Stimulated activated naive CD8-positive, alpha-beta T cell treated with anti-CD3 and anti-CD28 coated beads, Interleukin-15, amount 100 ng/mL, for 72 hours (primary cell): ENCODE measurements around the gene ADGRB2.
A peak's percentile ranks its signal among the peaks of the same experiment; 100 is the strongest.

Experiments used
- ATAC-seq: fragments of 150-1000 bp; cut with Tn5 transposase; 2 replicates; pipeline ENCODE4 v1.10.0; 2021; ENCODE audit warnings: mild to moderate bottlenecking, moderate library complexity
- DNase-seq, 2 donors: peaks; one replicate each; pipeline ENCODE4 v3.0.0; 2021 to 2022
- H3K27ac Mint-ChIP-seq, 2 donors: one replicate each; pipeline ENCODE4 v1.8.0; 2022; ENCODE audit warnings: mild to moderate bottlenecking in 2 of 2, mixed read lengths in 2 of 2, moderate library complexity in 2 of 2
- H3K27me3 Mint-ChIP-seq: one replicate; pipeline ENCODE4 v1.8.0; 2022; ENCODE audit warnings: mixed read lengths
- H3K4me1 Mint-ChIP-seq: one replicate; pipeline ENCODE4 v1.8.0; 2022; ENCODE audit warnings: mild to moderate bottlenecking, mixed read lengths
- H3K4me3 Mint-ChIP-seq, 2 donors: one replicate each; pipeline ENCODE4 v1.8.0; 2022; ENCODE audit warnings: mild to moderate bottlenecking in 2 of 2, mixed read lengths in 2 of 2, moderate library complexity in 1 of 2
- H3K9me3 Mint-ChIP-seq, 2 donors: one replicate each; pipeline ENCODE4 v1.8.0; 2022; ENCODE audit warnings: mixed read lengths in 2 of 2

Gene ADGRB2

GRCh38 chr1:31701091-31701736 lies 62.9 kb downstream of the ADGRB2 start:
- Mint-ChIP-seq H3K4me3 (no peak overlapping the region), H3K4me1 (peaks cover 44% of the 10 kb centered on the region), H3K27ac (no peak overlapping the region), H3K27me3 (peaks cover 32% of the 10 kb centered on the region), H3K9me3 (no peaks in the 10 kb centered on the region)
- ATAC-seq (no peak), DNase-seq (peak in 1 of 2 donors; percentile 31)

GRCh38 chr1:31700468-31701090 lies 63.6 kb downstream of the ADGRB2 start:
- H3K27me3 Mint-ChIP-seq = peaks cover 28% of the 10 kb centered on the region
- H3K9me3 Mint-ChIP-seq = no peaks in the 10 kb centered on the region
- no peak overlapping the region for H3K4me3 Mint-ChIP-seq
- DNase-seq (no peak), ATAC-seq (no peak)
- H3K27ac Mint-ChIP-seq = no peak overlapping the region
- peaks cover 38% of the 10 kb centered on the region for H3K4me1 Mint-ChIP-seq

- Mint-ChIP-seq H3K4me1 (peaks cover 27% of the 10 kb centered on the region), H3K9me3 (no peaks in the 10 kb centered on the region), H3K4me3 (no peak overlapping the region), H3K27ac (peak overlapping the region in 1 of 2 donors; percentile 92), H3K27me3 (peaks cover 16% of the 10 kb centered on the region)
- DNase-seq = peak in 1 of 2 donors; percentile 27
- ATAC-seq = peak; percentile 49
Measured at GRCh38 chr1:31699341-31699891, 64.7 kb downstream of the ADGRB2 start.

DNA sequence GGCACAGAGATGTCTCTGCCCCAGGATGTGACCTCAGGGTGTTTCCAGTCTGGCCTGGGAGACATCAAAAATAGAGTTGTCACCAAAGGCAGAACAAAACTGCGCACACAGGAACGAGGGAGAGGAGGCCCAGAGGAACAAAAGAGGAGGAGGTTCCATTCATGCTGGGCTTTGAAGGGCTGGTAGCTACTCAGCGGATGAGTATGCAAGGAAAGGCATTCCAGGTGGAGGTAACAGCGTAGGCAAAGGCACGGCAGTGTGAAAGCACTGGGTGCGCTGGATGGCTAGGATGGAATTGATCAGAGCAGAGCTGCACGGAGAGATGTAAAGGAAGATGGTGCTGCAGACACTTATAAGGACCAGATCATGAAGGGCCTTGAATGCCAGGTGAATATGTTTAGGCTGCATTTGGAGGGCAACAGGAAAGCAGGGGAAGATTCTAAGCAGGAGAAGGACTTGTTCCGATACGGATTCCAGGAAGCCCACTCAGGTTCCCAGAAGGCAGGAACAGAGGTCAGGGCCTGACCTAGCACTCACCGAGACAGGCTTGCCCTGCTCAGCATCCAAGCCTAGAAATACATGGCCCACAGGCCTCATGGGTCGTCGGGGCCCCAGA lies 66.7 kb downstream of the ADGRB2 start:
- ATAC-seq (no peak), DNase-seq (no peak)
- Mint-ChIP-seq H3K4me3 (no peak overlapping the region), H3K4me1 (peaks cover 25% of the 10 kb centered on the region), H3K27ac (peak overlapping the region in 1 of 2 donors; percentile 59), H3K9me3 (no peaks in the 10 kb centered on the region), H3K27me3 (no peaks in the 10 kb centered on the region)

DNA sequence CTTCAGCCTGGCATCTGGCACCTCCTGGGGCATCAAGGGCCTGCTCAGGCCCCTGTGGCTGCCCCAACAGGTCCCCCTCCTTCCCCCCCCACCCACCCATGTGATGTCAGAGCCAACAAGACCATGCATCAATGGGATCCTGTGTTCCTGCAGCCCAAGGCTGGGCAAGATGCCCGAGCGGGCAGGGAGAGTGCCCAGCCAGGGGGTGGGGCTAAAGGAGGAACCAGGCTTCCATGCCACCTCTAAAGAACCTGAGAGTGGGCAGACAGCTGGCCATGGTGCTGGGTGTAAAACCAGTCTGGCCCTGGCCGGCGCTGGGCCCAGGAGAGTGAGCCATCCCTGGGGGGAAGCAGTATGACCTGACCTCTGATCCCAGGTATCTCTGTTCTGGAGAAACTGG lies 67.9 kb downstream of the ADGRB2 start:
- H3K9me3 Mint-ChIP-seq = no peaks in the 10 kb centered on the region
- DNase-seq (no peak), ATAC-seq (no peak)
- no peaks in the 10 kb centered on the region for H3K27me3 Mint-ChIP-seq
- H3K27ac Mint-ChIP-seq = no peak overlapping the region
- H3K4me3 Mint-ChIP-seq = no peak overlapping the region
- peaks cover 23% of the 10 kb centered on the region for H3K4me1 Mint-ChIP-seq

GRCh38 chr1:31695327-31695726 lies 68.8 kb downstream of the ADGRB2 start:
- DNase-seq (no peak), ATAC-seq (no peak)
- H3K4me3 Mint-ChIP-seq = no peak overlapping the region
- no peaks in the 10 kb centered on the region for H3K9me3 Mint-ChIP-seq
- peaks cover 14% of the 10 kb centered on the region for H3K4me1 Mint-ChIP-seq
- peak overlapping the region in 1 of 2 donors; percentile 74 for H3K27ac Mint-ChIP-seq
- H3K27me3 Mint-ChIP-seq = no peaks in the 10 kb centered on the region

- peaks cover 12% of the 10 kb centered on the region for H3K4me1 Mint-ChIP-seq
- H3K27ac Mint-ChIP-seq = peak overlapping the region in 1 of 2 donors; percentile 74
- H3K27me3 Mint-ChIP-seq = no peaks in the 10 kb centered on the region
- DNase-seq (no peak), ATAC-seq (no peak)
- no peak overlapping the region for H3K4me3 Mint-ChIP-seq
- H3K9me3 Mint-ChIP-seq = no peaks in the 10 kb centered on the region
Measured at GRCh38 chr1:31694964-31695313, 69.2 kb downstream of the ADGRB2 start.

GRCh38 chr1:31694069-31694963 lies 69.8 kb downstream of the ADGRB2 start:
- no peak overlapping the region for H3K4me3 Mint-ChIP-seq
- ATAC-seq (no peak), DNase-seq (no peak)
- no peaks in the 10 kb centered on the region for H3K9me3 Mint-ChIP-seq
- H3K27me3 Mint-ChIP-seq = no peaks in the 10 kb centered on the region
- peaks cover 5% of the 10 kb centered on the region for H3K4me1 Mint-ChIP-seq
- no peak overlapping the region for H3K27ac Mint-ChIP-seq

GRCh38 chr1:31693231-31693630 lies 70.9 kb downstream of the ADGRB2 start:
- no peak for DNase-seq

DNA sequence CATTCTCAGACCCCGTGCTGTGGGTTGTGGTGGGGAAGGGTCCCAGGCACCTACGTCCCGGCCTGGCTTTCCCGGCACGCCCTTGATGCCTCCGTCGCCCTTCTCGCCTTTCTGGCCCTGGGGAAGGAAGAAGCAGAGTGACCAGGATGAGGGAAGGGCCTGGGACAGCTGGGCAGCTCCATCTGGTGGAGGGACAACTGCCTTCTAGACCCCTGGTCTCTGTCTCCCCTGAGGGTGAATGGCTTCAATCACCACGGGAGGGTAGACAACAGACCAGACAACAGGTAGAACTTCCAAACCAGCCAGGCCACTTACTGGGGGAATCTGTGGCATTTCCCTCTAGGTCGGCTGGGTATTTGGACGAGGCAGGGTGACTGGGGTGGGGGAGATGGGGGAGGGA lies 72.2 kb downstream of the ADGRB2 start:
- ATAC-seq (no peak), DNase-seq (no peak)
- Mint-ChIP-seq H3K9me3 (no peaks in the 10 kb centered on the region), H3K27ac (no peak overlapping the region), H3K4me3 (no peak overlapping the region), H3K27me3 (no peaks in the 10 kb centered on the region), H3K4me1 (no peaks in the 10 kb centered on the region)

More at GRCh38 chr1:31693231-31693630, 70.9 kb downstream of the ADGRB2 start:
- H3K27ac Mint-ChIP-seq = no peak overlapping the region
- no peaks in the 10 kb centered on the region for H3K4me1 Mint-ChIP-seq
- H3K9me3 Mint-ChIP-seq = no peaks in the 10 kb centered on the region
- H3K4me3 Mint-ChIP-seq = no peak overlapping the region
- no peaks in the 10 kb centered on the region for H3K27me3 Mint-ChIP-seq
- no peak for ATAC-seq

DNA sequence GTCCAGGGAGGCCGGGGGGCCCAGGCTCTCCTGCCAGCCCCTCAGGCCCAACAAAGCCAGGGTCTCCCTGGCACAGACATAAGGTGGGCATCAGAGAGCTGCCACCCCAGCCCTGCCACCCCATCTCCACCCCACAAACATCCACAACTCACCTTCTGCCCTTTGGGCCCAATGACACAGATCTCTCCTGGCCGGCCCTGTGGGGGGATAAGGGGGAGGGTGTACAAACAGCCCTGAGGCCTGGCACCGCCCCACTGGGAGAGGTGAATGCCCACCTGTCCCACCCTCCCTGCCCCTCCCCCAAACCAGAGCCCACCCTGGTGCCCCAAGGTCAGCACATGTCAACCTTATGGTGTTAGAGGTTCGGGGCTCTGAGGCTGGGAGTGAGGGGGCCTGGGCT lies 72.7 kb downstream of the ADGRB2 start:
- peaks cover under 1% of the 10 kb centered on the region for H3K27me3 Mint-ChIP-seq
- H3K27ac Mint-ChIP-seq = no peak overlapping the region
- H3K4me3 Mint-ChIP-seq = no peak overlapping the region
- H3K4me1 Mint-ChIP-seq = no peaks in the 10 kb centered on the region
- ATAC-seq (peak; percentile 26), DNase-seq (no peak)
- no peaks in the 10 kb centered on the region for H3K9me3 Mint-ChIP-seq

DNA sequence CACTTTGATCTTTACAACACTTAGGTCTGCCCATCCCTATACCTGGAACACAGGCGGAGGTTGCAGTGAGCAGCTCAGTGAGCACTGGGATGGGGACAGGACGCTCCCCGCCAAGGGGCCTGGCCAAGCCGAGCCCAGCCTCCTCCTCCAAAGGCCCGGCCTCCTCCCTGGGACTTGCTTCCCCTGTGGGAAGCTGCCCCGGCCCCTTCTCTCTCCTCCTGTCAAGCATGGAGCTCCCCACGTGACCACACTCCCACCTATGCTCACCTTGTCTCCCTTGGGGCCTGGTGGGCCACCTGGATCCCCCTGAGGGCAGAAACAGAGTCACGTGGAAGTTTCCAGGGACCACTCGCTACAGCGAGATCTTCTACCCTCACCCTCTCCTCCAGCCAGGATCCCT lies 73.2 kb downstream of the ADGRB2 start:
- peaks cover 6% of the 10 kb centered on the region for H3K27me3 Mint-ChIP-seq
- DNase-seq (no peak), ATAC-seq (no peak)
- no peak overlapping the region for H3K4me3 Mint-ChIP-seq
- peak overlapping the region in 1 of 2 donors; percentile 34 for H3K27ac Mint-ChIP-seq
- H3K9me3 Mint-ChIP-seq = no peaks in the 10 kb centered on the region
- no peaks in the 10 kb centered on the region for H3K4me1 Mint-ChIP-seq

- no peak overlapping the region for H3K4me3 Mint-ChIP-seq
- no peaks in the 10 kb centered on the region for H3K9me3 Mint-ChIP-seq
- no peaks in the 10 kb centered on the region for H3K4me1 Mint-ChIP-seq
- H3K27ac Mint-ChIP-seq = no peak overlapping the region
- DNase-seq (no peak), ATAC-seq (no peak)
- peaks cover 16% of the 10 kb centered on the region for H3K27me3 Mint-ChIP-seq
Measured at GRCh38 chr1:31689854-31690253, 74.3 kb downstream of the ADGRB2 start.

GRCh38 chr1:31689379-31689778 lies 74.8 kb downstream of the ADGRB2 start:
- Mint-ChIP-seq H3K4me3 (no peak overlapping the region), H3K4me1 (no peaks in the 10 kb centered on the region), H3K9me3 (no peaks in the 10 kb centered on the region), H3K27me3 (peaks cover 16% of the 10 kb centered on the region), H3K27ac (no peak overlapping the region)
- no peak for ATAC-seq
- no peak for DNase-seq

DNA sequence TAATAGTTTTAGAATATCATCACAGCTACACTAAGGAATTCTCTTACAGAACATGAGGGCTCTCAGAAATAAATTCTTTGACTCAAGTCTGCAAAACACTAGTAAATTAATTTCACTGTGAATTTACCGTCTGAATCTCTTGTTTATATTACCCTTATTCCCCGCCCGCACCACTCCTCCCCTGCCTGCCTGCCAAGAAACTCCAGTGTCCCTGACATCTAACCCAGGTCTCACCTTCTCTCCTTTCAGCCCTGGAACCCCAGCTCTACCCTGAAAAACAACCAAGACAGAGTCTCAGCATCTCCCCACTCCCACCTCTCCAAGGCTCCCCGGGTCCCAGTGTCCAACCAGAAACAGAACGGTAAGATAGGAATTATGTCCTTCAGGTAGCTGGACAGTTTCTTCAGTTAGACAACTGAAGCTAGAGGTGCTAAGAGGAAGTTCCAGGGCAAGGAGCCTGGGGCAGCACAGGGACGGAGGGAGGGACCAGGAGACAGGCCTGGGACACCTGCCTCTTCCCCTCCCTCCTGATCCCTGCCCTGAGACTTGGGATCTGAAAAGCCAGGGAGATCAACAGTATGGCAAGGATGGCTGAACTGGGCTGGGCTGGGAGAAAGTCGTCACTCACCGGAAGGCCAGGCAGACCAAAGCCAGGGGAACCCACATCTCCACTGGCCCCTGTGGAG lies 75.8 kb downstream of the ADGRB2 start:
- Mint-ChIP-seq H3K9me3 (no peaks in the 10 kb centered on the region), H3K4me3 (no peak overlapping the region), H3K27me3 (peaks cover 24% of the 10 kb centered on the region), H3K4me1 (no peaks in the 10 kb centered on the region), H3K27ac (no peak overlapping the region)
- DNase-seq = no peak
- no peak for ATAC-seq
